Suprapubic skin (tissue), 4 donors: ENCODE results near the gene URGCP.

Experiments used
- CTCF ChIP-seq, 2 donors: fragments of 200-600 bp in 1 of 2; fragments of 450-650 bp in 1 of 2; sonication (generic) in 1 of 2; IDR thresholded peaks; one replicate each; pipeline ENCODE4 v1.5.1; 2016 to 2019; ENCODE audit warnings: antibody characterized with exemption in 2 of 2, mild to moderate bottlenecking in 1 of 2, moderate library complexity in 1 of 2
- EP300 ChIP-seq: sonication (generic); formaldehyde crosslinking; IDR thresholded peaks from one replicate; pipeline ENCODE4 v1.6.1; 2017; ENCODE audit warnings: antibody characterized with exemption
- POLR2A ChIP-seq, 2 donors: fragments of 450-650 bp; IDR thresholded peaks; one replicate each; pipeline ENCODE4 v1.6.1; 2017; ENCODE audit warnings: antibody characterized with exemption in 2 of 2, mild to moderate bottlenecking in 2 of 2, moderate library complexity in 2 of 2
- POLR2AphosphoS5 ChIP-seq, 3 donors: sonication (generic); formaldehyde crosslinking; IDR thresholded peaks; one replicate each; pipeline ENCODE4 v1.6.1; 2017; ENCODE audit warnings: antibody characterized with exemption in 3 of 3

GRCh38 chr7:43884209-43884608 is 22.2 kb downstream of the URGCP start:
- no peak for TF ChIP-seq POLR2A (IDR thresholded peaks at IDR 0.05)
- TF ChIP-seq POLR2AphosphoS5 (IDR thresholded peaks at IDR 0.05) = no peak
- no peak for TF ChIP-seq CTCF (IDR thresholded peaks at IDR 0.05)
- no peak for TF ChIP-seq EP300
